Vagina (tissue), 2 donors: Measurements from ENCODE around the gene BEGAIN. TPM values are rescaled to one million over a fixed set of nuclear protein-coding genes. Genes with fewer than 3 reads are reported as not detected.
A peak's percentile ranks its signal among the peaks of the same experiment; 100 is the strongest.

Experiments used
- DNase-seq, 2 donors: peaks; one replicate each; pipeline ENCODE4 v3.0.0-alpha.2; 2017; ENCODE audit errors: extremely low spot score in 2 of 2
- H3K27ac ChIP-seq: fragments of 200-600 bp; sonication (generic); one replicate; pipeline ENCODE4 v1.5.1; 2019
- H3K27me3 ChIP-seq: fragments of 200-600 bp; sonication (generic); one replicate; pipeline ENCODE4 v1.5.1; 2019
- H3K36me3 ChIP-seq, 2 donors: fragments of 200-600 bp; sonication (generic); one replicate each; pipeline ENCODE4 v1.5.1; 2017 to 2019
- H3K4me1 ChIP-seq: fragments of 200-600 bp; sonication (generic); one replicate; pipeline ENCODE4 v1.5.1; 2019
- H3K4me3 ChIP-seq, 2 donors: fragments of 200-600 bp; sonication (generic); 1 replicate in 1 of 2; 2 replicates in 1 of 2; pipeline ENCODE4 v1.5.1; 2016 to 2019
- H3K9me3 ChIP-seq: fragments of 200-600 bp; sonication (generic); one replicate; pipeline ENCODE4 v1.5.1; 2019
- CTCF ChIP-seq, 3 experiments: fragments of 450-650 bp in 2 of 3; fragments of 200-600 bp in 1 of 3; sonication (generic) in 1 of 3; IDR thresholded peaks; one replicate each; pipeline ENCODE4 v1.5.1; 2017 to 2019; ENCODE audit warnings: antibody characterized with exemption in 3 of 3, mild to moderate bottlenecking in 2 of 3, moderate library complexity in 2 of 3
- POLR2A ChIP-seq, 2 donors: fragments of 450-650 bp; IDR thresholded peaks; one replicate each; pipeline ENCODE4 v1.6.1; 2017; ENCODE audit warnings: antibody characterized with exemption in 2 of 2, mild to moderate bottlenecking in 2 of 2, moderate library complexity in 2 of 2
- POLR2AphosphoS5 ChIP-seq, 2 donors: sonication (generic); formaldehyde crosslinking; IDR thresholded peaks; one replicate each; pipeline ENCODE4 v1.9.0; 2017; ENCODE audit warnings: antibody characterized with exemption in 2 of 2, mild to moderate bottlenecking in 2 of 2, low read depth in 1 of 2; ENCODE audit not compliant: insufficient read depth in 1 of 2
- intact Hi-C: fragments of 100-400 bp; cut with DNase I; formaldehyde crosslinking; loops from one replicate; pipeline ENCODE4 v1.15.1; 2023
- total RNA-seq: library from RNA; depleted of rRNA; stranded (reverse); fragments of >200 nt; gene quantifications from one replicate; pipeline ENCODE4 v1.2.3, GENCODE V29; 2016

BEGAIN gene
- total RNA-seq, 1 donor from 2014 or later: 3.4 TPM

DNA sequence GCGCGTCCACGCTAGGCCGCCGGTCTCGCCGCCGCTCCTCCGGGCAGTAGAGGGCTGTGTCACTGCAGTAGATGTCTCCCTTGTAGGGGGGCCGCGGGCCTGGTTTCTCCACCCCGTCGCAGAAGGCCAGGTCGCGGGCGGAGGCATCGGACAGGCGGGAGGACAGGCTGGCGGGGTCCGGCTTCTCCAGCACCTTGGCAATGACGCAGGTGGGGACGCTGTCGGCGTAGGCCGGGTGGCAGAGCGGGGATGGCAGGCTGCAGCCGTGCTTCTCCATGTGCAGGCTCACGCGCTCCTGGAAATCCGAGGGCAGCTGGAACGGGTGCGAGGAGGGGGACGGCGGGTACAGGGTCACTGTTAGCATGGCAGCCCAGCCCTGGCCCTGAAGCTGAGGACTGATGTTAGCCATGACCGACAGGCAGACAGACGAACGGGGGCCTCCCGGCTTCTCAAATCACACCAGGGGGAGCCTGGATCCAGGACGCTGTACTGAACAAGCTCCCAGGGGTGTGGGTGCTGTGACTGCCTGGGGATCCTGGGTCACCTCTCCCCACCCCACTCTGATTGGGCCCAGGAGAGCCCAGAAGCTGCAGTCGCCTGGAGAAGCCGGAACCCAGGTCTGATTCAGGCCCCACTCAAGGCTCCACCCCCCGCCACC, 48.1 kb downstream of the BEGAIN start:
- intact Hi-C loops: no loop called here
- no peak overlapping the region for H3K4me3 ChIP-seq
- DNase-seq: no peak

DNA sequence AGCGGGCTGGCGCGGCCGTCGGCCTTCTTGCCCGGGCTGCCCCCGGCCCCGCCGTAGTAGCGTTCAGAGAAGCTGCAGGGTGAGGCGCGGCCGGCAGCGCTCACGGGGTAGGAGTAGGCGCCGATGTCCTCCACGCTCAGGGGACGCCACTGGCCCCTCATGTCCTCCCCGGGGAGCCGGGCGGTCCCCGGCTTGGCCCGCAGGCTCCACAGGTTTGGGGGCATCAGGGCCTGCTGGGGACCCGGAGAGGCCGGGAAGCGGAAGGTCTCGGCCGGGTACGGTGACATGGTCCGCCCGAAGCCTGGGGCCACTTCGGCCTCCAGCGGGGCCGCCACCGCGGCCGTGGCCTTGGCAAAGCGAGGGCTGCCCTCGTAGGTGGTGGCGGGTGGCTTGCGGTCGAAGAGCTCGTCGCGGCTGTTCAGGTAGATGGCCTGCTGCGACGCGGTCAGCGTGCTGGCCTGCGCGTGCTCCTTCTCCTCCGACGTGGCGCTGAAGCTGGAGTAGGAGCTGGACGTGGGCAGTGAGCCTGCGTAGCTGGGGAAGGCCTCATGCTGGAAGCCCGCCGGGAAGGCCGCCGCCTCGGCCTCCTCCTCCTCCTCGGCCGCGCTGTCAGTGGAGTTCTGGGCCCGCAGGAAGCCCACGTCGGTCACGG, 48.7 kb downstream of the BEGAIN start:
- no peaks in the 10 kb centered on the region for H3K9me3 ChIP-seq
- H3K4me3 ChIP-seq: peak overlapping the region in 1 of 2 donors; percentile 9
- no peak overlapping the region for H3K27ac ChIP-seq
- intact Hi-C loops: no loop called here
- TF ChIP-seq POLR2AphosphoS5 (IDR thresholded peaks at IDR 0.05; ENCODE audit: insufficient read depth in 1 of 2, low read depth in 1 of 2): no peak
- H3K4me1 ChIP-seq: peaks cover 7% of the 10 kb centered on the region
- H3K27me3 ChIP-seq: no peaks in the 10 kb centered on the region
- no peak for DNase-seq
- no peaks in the 10 kb centered on the region for H3K36me3 ChIP-seq

More for the DNA sequence above, 48.1 kb downstream of the BEGAIN start:
- H3K27ac ChIP-seq: no peak overlapping the region
- no peaks in the 10 kb centered on the region for H3K4me1 ChIP-seq
- no peaks in the 10 kb centered on the region for H3K27me3 ChIP-seq
- TF ChIP-seq POLR2AphosphoS5 (IDR thresholded peaks at IDR 0.05; ENCODE audit: insufficient read depth in 1 of 2, low read depth in 1 of 2): no peak
- no peak for TF ChIP-seq POLR2A (IDR thresholded peaks at IDR 0.05)
- no peak for TF ChIP-seq CTCF (IDR thresholded peaks at IDR 0.05)
- H3K9me3 ChIP-seq: no peaks in the 10 kb centered on the region
- no peaks in the 10 kb centered on the region for H3K36me3 ChIP-seq

DNA sequence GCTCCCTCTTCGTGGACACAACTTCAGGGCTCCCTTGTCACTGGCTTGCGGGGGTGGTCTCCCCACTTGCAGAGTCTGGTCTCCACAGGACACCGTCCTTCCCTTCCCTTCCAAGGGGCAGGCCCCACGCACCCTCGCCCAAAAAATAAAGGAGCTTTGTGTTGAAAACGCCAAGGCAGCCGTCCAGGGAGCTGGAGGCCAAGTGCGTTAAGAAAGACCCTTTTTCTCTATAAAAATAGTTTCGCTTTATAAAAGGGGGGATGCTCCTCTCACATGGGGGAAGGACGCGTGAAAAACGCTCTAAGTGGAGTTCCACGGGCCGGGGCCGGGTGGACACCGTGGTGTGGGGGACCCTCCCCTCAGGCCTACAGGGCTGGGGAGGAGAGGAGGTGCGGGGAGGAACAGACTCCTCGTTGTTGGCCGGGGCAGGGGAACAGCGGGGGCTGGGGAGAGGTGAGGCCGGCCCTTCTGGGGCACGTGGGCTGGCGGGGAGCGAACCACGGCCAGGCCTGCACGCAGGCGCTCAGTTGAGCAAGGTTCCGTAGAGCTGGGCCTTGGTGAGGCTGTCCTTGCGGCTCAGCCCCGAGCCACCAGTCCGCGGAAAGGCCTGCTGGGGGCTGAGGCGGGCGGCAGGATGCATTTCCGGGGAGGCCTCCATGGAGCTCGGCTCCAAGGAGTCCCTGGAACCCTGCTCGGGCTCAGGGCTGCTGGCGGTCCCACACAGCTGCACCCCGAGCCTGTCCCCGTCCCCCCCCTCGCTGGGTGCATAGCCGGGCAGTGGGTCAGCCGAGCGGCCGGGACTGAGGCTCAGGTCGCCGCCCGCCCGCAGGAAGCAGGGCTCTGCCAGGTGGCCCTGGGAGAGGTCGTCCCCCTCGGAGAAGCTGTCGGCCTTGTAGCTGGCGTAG, 49.5 kb downstream of the BEGAIN start:
- Histone ChIP-seq H3K27ac (no peak overlapping the region), H3K4me1 (peaks cover 13% of the 10 kb centered on the region), H3K27me3 (no peaks in the 10 kb centered on the region), H3K9me3 (no peaks in the 10 kb centered on the region), H3K4me3 (peak overlapping the region in 1 of 2 donors; percentile 28), H3K36me3 (no peaks in the 10 kb centered on the region)
- no peak for DNase-seq
- TF ChIP-seq CTCF (IDR thresholded peaks at IDR 0.05): no peak
- TF ChIP-seq POLR2AphosphoS5 (IDR thresholded peaks at IDR 0.05; ENCODE audit: insufficient read depth in 1 of 2, low read depth in 1 of 2): peak in 1 of 2 donors; percentile 17
- intact Hi-C loops: no loop called here

DNA sequence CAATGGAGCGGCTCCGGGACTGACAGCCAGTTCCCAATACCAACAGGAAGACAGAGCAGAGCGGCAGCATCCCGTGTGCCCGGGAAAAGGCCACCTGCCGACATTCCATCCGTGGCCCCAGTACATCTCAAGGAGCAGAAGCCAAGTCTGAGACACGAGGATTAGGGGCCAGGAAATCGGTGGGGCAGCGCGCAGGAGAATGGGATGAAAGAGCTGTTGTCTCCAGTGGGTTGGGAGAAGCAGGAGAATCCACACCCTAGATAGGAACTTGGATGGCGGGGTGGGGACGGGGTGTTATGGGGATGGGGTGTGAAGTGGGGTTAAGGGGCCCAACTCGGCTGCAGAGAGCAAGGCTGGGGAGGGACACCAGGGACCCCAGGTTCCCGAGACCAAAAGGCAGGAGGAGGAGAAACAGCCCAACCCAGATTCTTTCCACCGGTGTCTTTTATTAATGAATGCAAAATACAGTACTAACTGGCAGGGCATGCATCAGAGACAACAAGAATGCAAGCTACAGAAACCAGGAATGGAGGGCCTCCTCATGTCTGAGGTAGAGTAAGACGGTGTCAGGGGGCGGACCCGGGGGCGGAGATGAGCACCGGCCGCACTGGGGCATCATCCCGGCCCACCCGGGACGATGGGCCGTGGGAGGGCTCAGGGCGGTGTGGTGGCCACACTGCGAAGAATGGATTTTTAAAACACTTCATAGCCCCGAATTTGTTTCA, 50.3 kb downstream of the BEGAIN start:
- TF ChIP-seq POLR2AphosphoS5 (IDR thresholded peaks at IDR 0.05; ENCODE audit: insufficient read depth in 1 of 2, low read depth in 1 of 2) (no peak), POLR2A (IDR thresholded peaks at IDR 0.05) (no peak), CTCF (IDR thresholded peaks at IDR 0.05) (no peak)
- Histone ChIP-seq H3K27ac (no peak overlapping the region), H3K9me3 (no peaks in the 10 kb centered on the region), H3K36me3 (no peaks in the 10 kb centered on the region), H3K4me3 (peak overlapping the region in 1 of 2 donors; percentile 28), H3K4me1 (peaks cover 13% of the 10 kb centered on the region), H3K27me3 (no peaks in the 10 kb centered on the region)
- DNase-seq: no peak
- intact Hi-C loops: no loop called here

DNA sequence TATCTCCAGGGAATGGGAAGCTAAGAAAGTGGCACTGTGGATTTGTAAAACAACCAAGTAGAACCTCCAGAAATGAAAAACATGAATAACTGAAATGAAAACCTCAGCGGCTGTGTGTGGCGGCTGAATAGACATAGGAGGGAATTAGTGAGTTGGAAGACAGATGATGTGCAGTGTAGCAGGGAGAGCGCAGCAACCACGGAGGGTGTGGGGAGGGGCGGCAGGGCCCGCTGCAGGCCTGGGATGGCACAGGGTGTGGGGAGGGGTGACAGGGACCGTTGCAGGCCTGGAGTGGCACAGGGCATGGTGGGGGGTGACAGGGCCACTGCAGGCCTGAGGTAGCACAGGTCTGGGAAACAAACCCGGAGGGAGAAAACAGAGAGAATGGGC, 51.1 kb downstream of the BEGAIN start:
- intact Hi-C loops: no loop called here
- H3K27ac ChIP-seq: no peak overlapping the region
- H3K4me3 ChIP-seq: no peak overlapping the region
- H3K36me3 ChIP-seq: no peaks in the 10 kb centered on the region
- DNase-seq: no peak
- no peaks in the 10 kb centered on the region for H3K27me3 ChIP-seq
- TF ChIP-seq POLR2AphosphoS5 (IDR thresholded peaks at IDR 0.05; ENCODE audit: insufficient read depth in 1 of 2, low read depth in 1 of 2) (no peak), CTCF (IDR thresholded peaks at IDR 0.05) (no peak), POLR2A (IDR thresholded peaks at IDR 0.05) (no peak)
- H3K9me3 ChIP-seq: no peaks in the 10 kb centered on the region
- peaks cover 13% of the 10 kb centered on the region for H3K4me1 ChIP-seq
